ENCODE results near the gene SLC31A1.

GRCh38 chr9:113210815-113211214 lies 10.5 kb upstream of the SLC31A1 start:
- TF ChIP-seq CTCF (IDR thresholded peaks at IDR 0.05; ENCODE audit: control extremely low read depth in 1 of 3, insufficient read depth in 1 of 3, low read depth in 1 of 3, low read length in 3 of 3): no peak
- no peak for TF ChIP-seq HDAC2 (IDR thresholded peaks at IDR 0.05; ENCODE audit: borderline replicate concordance in 1 of 2, low read depth in 2 of 2, low read length in 2 of 2)
- no peak for TF ChIP-seq MAX (IDR thresholded peaks at IDR 0.05)
- TF ChIP-seq SRF (IDR thresholded peaks at IDR 0.05; ENCODE audit: low read depth, low read length): no peak
- no peak for TF ChIP-seq CEBPB (IDR thresholded peaks at IDR 0.05; ENCODE audit: low read depth, low read length)
- no peak for TF ChIP-seq MAFK (IDR thresholded peaks at IDR 0.05; ENCODE audit: low read depth, low read length)
- TF ChIP-seq POLR2A (IDR thresholded peaks at IDR 0.05; ENCODE audit: control extremely low read depth in 1 of 2, low read depth in 2 of 2, low read length in 2 of 2): no peak
- no peak for TF ChIP-seq GTF2F1 (IDR thresholded peaks at IDR 0.05; ENCODE audit: borderline replicate concordance, low read depth, low read length)
- no peak for TF ChIP-seq EZH2 (IDR thresholded peaks at IDR 0.05; ENCODE audit: low read depth, low read length, severe bottlenecking)
- no peak for TF ChIP-seq TBP (IDR thresholded peaks at IDR 0.05; ENCODE audit: low read depth, low read length)
- TF ChIP-seq TEAD4 (IDR thresholded peaks at IDR 0.05; ENCODE audit: low read depth, low read length): no peak
